Sigmoid colon (tissue), 7 donors: ENCODE measurements around the gene SPATS2L. TPM values are rescaled to one million over a fixed set of nuclear protein-coding genes. Genes with fewer than 3 reads are reported as not detected.

Experiments
- DNase-seq: peaks from one replicate; pipeline ENCODE4 v3.0.0-alpha.2; 2019
- H3K27ac ChIP-seq, 4 donors: fragments of 200-600 bp; sonication (generic); one replicate each; pipeline ENCODE4 v1.5.1; 2016 to 2019; ENCODE audit warnings: mild to moderate bottlenecking in 1 of 4
- H3K27me3 ChIP-seq, 3 donors: fragments of 200-600 bp; sonication (generic); one replicate each; pipeline ENCODE4 v1.5.1; 2019; ENCODE audit warnings: mild to moderate bottlenecking in 1 of 3
- H3K36me3 ChIP-seq, 4 donors: fragments of 200-600 bp; sonication (generic); one replicate each; pipeline ENCODE4 v1.5.1; 2016 to 2019
- H3K4me1 ChIP-seq, 4 donors: fragments of 200-600 bp; sonication (generic); one replicate each; pipeline ENCODE4 v1.5.1; 2017 to 2019
- H3K4me3 ChIP-seq, 4 donors: fragments of 200-600 bp; sonication (generic); one replicate each; pipeline ENCODE4 v1.5.1; 2017 to 2019; ENCODE audit warnings: mild to moderate bottlenecking in 2 of 4, moderate library complexity in 1 of 4
- H3K9me3 ChIP-seq, 4 donors: fragments of 200-600 bp in 3 of 4; sonication (generic) in 3 of 4; one replicate each; pipeline versions ENCODE4 v1.5.1 to v1.6.1; 2013 to 2019
- CTCF ChIP-seq, 4 experiments: fragments of 450-650 bp in 3 of 4; fragments of 200-600 bp in 1 of 4; IDR thresholded peaks; one replicate each; pipeline ENCODE4 v1.5.1; 2016 to 2019; ENCODE audit warnings: antibody characterized with exemption in 4 of 4, mild to moderate bottlenecking in 3 of 4, moderate library complexity in 2 of 4
- EP300 ChIP-seq, 4 donors: sonication (generic); formaldehyde crosslinking; IDR thresholded peaks; one replicate each; pipeline ENCODE4 v1.6.1; 2017; ENCODE audit warnings: antibody characterized with exemption in 4 of 4
- POLR2A ChIP-seq, 2 donors: fragments of 450-650 bp; IDR thresholded peaks; one replicate each; pipeline ENCODE4 v1.6.1; 2016; ENCODE audit warnings: antibody characterized with exemption in 2 of 2, mild to moderate bottlenecking in 2 of 2, moderate library complexity in 2 of 2
- POLR2AphosphoS5 ChIP-seq, 4 donors: sonication (generic); formaldehyde crosslinking; IDR thresholded peaks; one replicate each; pipeline ENCODE4 v1.6.1; 2017; ENCODE audit warnings: antibody characterized with exemption in 4 of 4
- WGBS, 2 donors: extraction: QIAGEN DNeasy Blood & Tissue Kit; methylation state at CpG; one replicate each; pipeline ENCODE4 v1.1.7; 2013; 5-methylcytosine and 5-hydroxymethylcytosine counted together
- intact Hi-C: fragments of 100-400 bp; cut with DNase I; formaldehyde crosslinking; loops from one replicate; pipeline ENCODE4 v1.15.1; 2023
- polyA plus RNA-seq, 3 donors: library from polyadenylated mRNA; stranded (reverse); fragments of 200-250 nt; gene quantifications; one replicate each; pipeline ENCODE4 v1.2.3, GENCODE V29; 2013
- total RNA-seq, 4 donors: library from RNA; depleted of rRNA; stranded (reverse); fragments of >200 nt; gene quantifications; one replicate each; pipeline ENCODE4 v1.1.0, GENCODE V29; 2016
- donor health status: healthy with polysubstance abuse.
- donor health status: Bipolar disorder and iron deficiency.
- donor health status: healthy.

The SPATS2L gene
- total and polyA plus RNA-seq, 7 donors, result 63.5 to 305 (median 104) TPM

GRCh38 chr2:200376513-200377354 lies 70.2 kb downstream of the SPATS2L start:
- intact Hi-C loops, result loop anchor here (5.0 kb wide), 1 partner anchor 69 kb away; the partner anchor contains the start of gene SPATS2L
- peak in 3 of 4 donors; percentile 59 to 85 (median 62) for TF ChIP-seq EP300 (IDR thresholded peaks at IDR 0.05)
- TF ChIP-seq POLR2A (IDR thresholded peaks at IDR 0.05), result no peak
- peak; percentile 45 to 62 (median 56) for TF ChIP-seq POLR2AphosphoS5 (IDR thresholded peaks at IDR 0.05)
- TF ChIP-seq CTCF (IDR thresholded peaks at IDR 0.05), result no peak
- no peaks in the 10 kb centered on the region for H3K9me3 ChIP-seq
- H3K4me1 ChIP-seq, result peaks cover 0 to 73% (median 56%) of the 10 kb centered on the region in 4 donors
- H3K27ac ChIP-seq, result peak overlapping the region; percentile 2 to 72 (median 62)
- no peaks in the 10 kb centered on the region for H3K36me3 ChIP-seq
- no peak for DNase-seq
- 15 to 47% methylated on average over 15 of the region's 15 CpGs for WGBS, 2 donors
- H3K27me3 ChIP-seq, result no peaks in the 10 kb centered on the region
- H3K4me3 ChIP-seq, result no peak overlapping the region

- Histone ChIP-seq H3K4me1 (peaks cover 0 to 73% (median 57%) of the 10 kb centered on the region in 4 donors), H3K4me3 (no peak overlapping the region), H3K9me3 (no peaks in the 10 kb centered on the region), H3K27me3 (no peaks in the 10 kb centered on the region), H3K27ac (peak overlapping the region; percentile 50 to 72 (median 62)), H3K36me3 (no peaks in the 10 kb centered on the region)
- DNase-seq, result no peak
- intact Hi-C loops, result loop anchor here (5.0 kb wide), 1 partner anchor 70 kb away; the partner anchor contains the start of gene SPATS2L
- TF ChIP-seq POLR2A (IDR thresholded peaks at IDR 0.05), result peak in 1 of 2 donors; percentile 6
- TF ChIP-seq POLR2AphosphoS5 (IDR thresholded peaks at IDR 0.05), result no peak
- TF ChIP-seq CTCF (IDR thresholded peaks at IDR 0.05), result no peak
- TF ChIP-seq EP300 (IDR thresholded peaks at IDR 0.05), result no peak
- 23 to 69% methylated on average over 5 of the region's 5 CpGs for WGBS, 2 donors
Measured at GRCh38 chr2:200377355-200378336, 71.2 kb downstream of the SPATS2L start.

- DNase-seq, result no peak
- intact Hi-C loops, result loop anchor here (5.0 kb wide), 1 partner anchor 71 kb away; the partner anchor contains the start of gene SPATS2L
- TF ChIP-seq POLR2A (IDR thresholded peaks at IDR 0.05) (no peak), EP300 (IDR thresholded peaks at IDR 0.05) (no peak), POLR2AphosphoS5 (IDR thresholded peaks at IDR 0.05) (peak in 1 of 4 donors; percentile 37)
- Histone ChIP-seq H3K27ac (peak overlapping the region; percentile 50 to 72 (median 62)), H3K4me3 (peak overlapping the region in 1 of 4 donors; percentile 9), H3K27me3 (no peaks in the 10 kb centered on the region), H3K36me3 (no peaks in the 10 kb centered on the region), H3K4me1 (peaks cover 0 to 79% (median 57%) of the 10 kb centered on the region in 4 donors), H3K9me3 (no peaks in the 10 kb centered on the region)
- 48 to 62% methylated on average over 7 of the region's 7 CpGs for WGBS, 2 donors
Measured at GRCh38 chr2:200378652-200379290, 72.3 kb downstream of the SPATS2L start.

GRCh38 chr2:200379481-200380090 lies 73.1 kb downstream of the SPATS2L start:
- TF ChIP-seq EP300 (IDR thresholded peaks at IDR 0.05), result no peak
- TF ChIP-seq POLR2A (IDR thresholded peaks at IDR 0.05), result no peak
- no peak for TF ChIP-seq CTCF (IDR thresholded peaks at IDR 0.05)
- no peak for TF ChIP-seq POLR2AphosphoS5 (IDR thresholded peaks at IDR 0.05)
- DNase-seq, result no peak
- Histone ChIP-seq H3K4me1 (peaks cover 0 to 73% (median 50%) of the 10 kb centered on the region in 4 donors), H3K36me3 (no peaks in the 10 kb centered on the region), H3K9me3 (no peaks in the 10 kb centered on the region), H3K27ac (peak overlapping the region; percentile 50 to 72 (median 62)), H3K4me3 (no peak overlapping the region), H3K27me3 (no peaks in the 10 kb centered on the region)
- intact Hi-C loops, result loop anchor here (5.0 kb wide), 2 partner anchors 72 to 88 kb away; partner anchors contain the start of gene SPATS2L
- WGBS, 2 donors, result 83 to 85% methylated on average over 5 of the region's 5 CpGs
